ENCODE measurements around the gene ZNF787. TPM values are rescaled to one million over a fixed set of nuclear protein-coding genes. Genes with fewer than 3 reads are reported as not detected.
A peak's percentile ranks its signal among the peaks of the same experiment; 100 is the strongest.

The ZNF787 gene
- total and polyA plus RNA-seq, 2 of the 13 experiments (the other 11 are each of a cell fraction or from before 2014, with no cell fraction given), result 15.1 to 42.8 TPM

- TF ChIP-seq ZNF687 (CRISPR knock-in tag; IDR thresholded peaks at IDR 0.05) (peak; percentile 16; the same call in 1 of the 2 replicates), ZHX1 (CRISPR knock-in tag; IDR thresholded peaks at IDR 0.05; ENCODE audit: low read depth) (no peak), DBP (CRISPR knock-in tag; IDR thresholded peaks at IDR 0.05; ENCODE audit: not compliant biosample characterization) (no peak), HDAC6 (IDR thresholded peaks at IDR 0.05; ENCODE audit: low read depth, low read length) (no peak), ZNF10 (CRISPR knock-in tag; IDR thresholded peaks at IDR 0.05; ENCODE audit: borderline replicate concordance, low read depth) (no peak), GLI4 (CRISPR knock-in tag; IDR thresholded peaks at IDR 0.05; ENCODE audit: borderline replicate concordance) (no peak), AGO2 (optimal IDR thresholded peaks at IDR 0.05; ENCODE audit: low read depth, low read length) (peak; percentile 48)
Observed at GRCh38 chr19:56106397-56106849, 14.7 kb downstream of the ZNF787 start (continued).

Data from HepG2 (cell line).